Measurements from ENCODE around the gene ACRBP.
A peak's percentile ranks its signal among the peaks of the same experiment; 100 is the strongest.

ACRBP gene

DNA sequence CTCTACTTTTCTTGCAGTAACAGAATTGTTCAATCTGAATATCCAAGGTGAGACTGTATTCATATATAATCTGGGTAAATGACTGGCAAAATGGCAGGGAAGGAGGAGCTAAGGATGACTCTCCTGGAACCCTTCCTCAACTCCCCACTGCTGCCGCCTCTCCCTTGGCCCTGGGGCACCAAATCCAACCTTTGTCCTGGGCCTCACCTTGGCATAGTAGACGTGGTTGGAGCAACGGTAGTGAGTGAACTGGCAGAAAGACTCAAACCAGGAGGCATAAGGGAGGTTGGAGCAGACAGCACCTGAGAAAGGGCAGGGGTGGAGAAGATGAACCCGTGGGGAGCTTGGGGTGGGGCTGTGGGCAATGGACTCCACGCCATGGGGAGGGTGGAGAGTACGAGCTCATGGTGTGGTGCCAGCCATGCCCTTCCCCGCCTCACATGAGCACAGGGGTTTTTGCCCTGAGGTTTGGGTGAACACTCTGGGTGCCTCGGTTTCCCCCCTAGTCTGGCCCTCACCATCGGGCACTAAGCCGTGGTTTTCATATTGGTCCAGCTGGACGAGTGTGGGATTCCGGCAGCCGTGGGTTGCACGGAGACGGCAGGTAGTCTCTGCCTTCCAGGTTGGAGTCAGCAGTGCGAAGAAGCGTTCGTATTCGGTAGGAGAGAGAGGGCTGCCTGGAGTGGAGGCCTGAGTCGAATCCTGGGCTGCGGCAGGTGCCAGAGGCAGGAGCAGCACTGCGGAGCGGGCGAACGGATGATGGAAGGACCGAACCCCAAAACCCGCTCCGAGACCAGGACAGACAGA, 753 bp downstream of the ACRBP start:
- DNase-seq = no peak

DNA sequence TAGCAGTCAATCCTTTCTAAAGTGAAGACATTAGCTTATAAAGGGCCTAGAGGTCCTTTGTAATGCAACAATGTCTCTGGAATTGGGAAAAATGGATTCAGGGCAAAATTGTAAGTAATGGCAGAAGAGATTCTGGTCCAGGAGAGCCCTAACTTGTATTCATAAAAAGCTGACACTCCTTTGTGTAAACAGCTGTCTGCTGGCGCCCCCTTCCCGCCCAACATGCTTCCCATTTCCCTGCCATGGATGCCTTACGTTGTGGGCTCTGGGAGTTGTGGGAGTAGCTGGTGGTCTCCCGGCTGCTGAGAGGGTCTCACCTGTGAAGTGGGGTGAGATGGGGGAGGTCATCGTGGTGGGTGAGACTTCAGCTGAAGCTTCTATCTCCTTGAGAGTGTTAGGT, 2.3 kb downstream of the ACRBP start:
- no peak for DNase-seq

DNA sequence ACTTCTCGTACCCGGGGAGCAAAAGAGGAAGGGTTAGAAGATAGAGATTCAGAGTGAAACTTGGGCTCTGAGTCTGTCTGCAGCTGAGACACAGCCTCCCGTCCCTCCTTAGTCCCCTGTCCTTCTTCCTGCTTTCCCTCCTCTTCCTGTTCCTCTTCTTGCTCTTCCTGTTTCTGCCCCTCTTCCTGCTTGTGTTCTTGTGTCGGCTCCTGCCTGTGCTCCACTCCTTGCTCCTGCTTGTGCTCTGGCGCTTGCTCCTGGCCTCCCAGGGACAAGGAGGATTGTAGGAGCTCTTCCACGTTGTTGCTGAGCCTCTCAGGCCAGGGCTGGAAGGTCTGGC, 3.0 kb downstream of the ACRBP start:
- no peak for DNase-seq

DNA sequence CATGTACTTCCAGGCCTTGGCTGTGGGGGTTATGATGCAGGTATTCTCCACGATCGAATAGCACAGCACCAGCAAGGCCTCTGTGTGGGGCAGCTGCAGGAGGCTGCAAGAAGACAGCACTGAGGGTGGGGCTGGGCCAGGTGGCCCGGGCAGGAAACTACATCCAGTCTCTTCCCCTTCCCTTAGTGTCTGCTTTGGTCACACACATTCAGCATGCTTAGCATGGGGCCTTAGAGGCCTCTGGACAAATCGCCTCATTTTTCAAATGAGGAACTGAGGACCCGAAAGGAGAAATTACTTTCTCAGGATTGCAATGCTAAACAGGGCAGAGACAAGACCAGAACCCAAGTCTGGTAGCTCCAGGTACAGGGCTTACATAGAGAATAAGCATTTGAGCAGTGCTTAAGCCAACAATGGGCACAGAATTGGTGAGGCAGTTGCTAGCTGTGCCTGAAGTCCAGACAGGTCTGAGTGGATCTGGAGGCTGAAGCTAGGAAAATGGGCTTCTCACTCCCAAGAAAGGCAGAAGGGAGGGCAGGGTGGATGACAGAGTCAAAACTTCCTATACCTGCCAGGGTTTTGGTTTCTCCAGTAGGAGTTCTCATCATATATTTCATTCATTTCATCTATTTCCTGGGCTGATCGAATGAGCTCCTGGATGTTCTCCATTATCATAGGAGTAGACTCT, 3.5 kb downstream of the ACRBP start:
- DNase-seq = no peak

DNA sequence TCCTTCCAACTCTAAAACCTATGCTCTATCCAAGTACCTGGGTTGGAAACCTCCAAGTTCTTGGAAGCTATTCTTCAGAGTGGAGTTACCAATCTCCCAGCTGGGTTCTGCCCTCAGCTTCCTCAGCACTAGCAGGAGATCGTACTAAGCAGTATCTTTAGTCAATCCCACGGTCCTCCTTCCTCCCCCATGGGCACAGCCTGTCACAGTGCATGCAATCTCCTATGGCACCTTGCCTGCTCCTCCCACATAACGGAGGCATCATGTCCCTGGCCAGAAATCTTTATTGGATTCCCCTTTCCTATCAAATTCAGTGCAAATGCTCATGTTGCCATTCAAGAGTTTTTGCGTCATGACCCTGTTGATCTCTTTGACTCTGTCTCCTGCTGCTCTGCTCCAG, 6.1 kb downstream of the ACRBP start:
- DNase-seq = no peak

DNA sequence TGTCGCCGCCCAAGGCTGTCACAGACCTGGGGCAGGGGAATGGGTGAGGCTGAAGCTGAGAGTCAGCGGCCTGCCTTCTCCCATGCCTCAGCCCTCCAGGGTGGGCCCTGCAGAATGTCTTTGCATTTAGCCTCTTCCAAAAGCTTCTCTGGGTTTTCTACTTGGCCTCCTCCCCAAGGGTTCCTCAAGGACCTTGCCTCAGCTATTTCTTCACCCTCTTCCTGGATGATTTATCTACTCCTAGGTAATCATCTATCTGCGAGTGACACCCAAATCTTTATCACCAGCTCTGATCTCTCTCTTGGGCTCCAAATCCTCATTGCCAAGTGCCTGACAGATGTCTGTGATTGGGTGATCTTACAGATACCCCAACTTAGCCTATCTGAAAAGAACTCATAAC, 6.7 kb downstream of the ACRBP start:
- no peak for DNase-seq

DNA sequence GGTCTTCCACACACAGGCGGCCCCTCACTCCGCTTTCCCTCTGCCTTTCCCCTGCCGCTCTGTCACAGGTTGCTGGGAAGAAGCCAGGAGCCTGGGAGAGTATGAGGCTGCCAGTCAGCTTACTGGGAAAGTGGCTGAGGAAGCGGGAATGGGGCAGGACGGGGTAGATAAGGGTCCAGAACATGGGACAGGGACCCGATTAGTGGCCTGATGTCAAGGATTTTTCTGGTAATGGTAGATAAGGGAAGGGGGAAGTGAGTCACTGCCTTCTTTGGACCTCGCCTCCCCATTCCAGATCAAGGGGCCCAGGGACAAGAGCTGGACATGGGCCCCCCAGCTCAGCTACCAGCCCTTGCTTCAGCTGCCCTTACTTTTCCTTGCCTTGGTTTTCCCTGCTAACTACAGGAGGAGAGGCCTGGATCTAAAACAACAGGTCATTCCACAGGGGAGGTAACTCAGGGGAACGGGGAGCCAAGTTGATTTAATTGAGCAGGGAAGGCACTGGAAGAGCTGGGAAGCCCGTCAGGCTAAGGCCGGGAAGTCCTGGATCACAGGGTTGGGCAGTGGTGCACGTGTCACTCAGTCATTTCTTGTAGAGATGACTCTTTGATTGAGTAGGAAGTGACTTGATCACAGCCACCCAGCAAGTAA, 8.0 kb downstream of the ACRBP start:
- no peak for DNase-seq

DNA sequence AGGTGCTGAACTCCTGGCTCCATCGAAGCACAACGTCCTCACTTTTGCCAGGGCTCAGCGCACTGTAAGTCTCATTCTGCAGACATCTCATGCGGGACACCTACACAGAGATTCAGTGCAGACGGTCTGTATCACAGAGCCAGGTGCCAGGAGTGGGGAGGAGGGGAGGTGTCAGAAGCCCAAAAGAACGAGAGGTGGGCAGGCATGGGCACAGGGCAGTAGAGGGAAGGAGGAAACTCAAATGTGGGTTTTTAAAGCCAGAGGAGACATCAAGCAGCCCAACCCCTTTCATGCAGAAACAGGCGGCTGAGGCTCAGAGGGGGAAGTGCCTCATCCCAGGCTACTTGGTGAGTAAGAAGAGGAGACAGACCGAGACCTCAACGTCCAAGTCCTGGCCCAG, 8.9 kb downstream of the ACRBP start:
- DNase-seq = no peak

DNA sequence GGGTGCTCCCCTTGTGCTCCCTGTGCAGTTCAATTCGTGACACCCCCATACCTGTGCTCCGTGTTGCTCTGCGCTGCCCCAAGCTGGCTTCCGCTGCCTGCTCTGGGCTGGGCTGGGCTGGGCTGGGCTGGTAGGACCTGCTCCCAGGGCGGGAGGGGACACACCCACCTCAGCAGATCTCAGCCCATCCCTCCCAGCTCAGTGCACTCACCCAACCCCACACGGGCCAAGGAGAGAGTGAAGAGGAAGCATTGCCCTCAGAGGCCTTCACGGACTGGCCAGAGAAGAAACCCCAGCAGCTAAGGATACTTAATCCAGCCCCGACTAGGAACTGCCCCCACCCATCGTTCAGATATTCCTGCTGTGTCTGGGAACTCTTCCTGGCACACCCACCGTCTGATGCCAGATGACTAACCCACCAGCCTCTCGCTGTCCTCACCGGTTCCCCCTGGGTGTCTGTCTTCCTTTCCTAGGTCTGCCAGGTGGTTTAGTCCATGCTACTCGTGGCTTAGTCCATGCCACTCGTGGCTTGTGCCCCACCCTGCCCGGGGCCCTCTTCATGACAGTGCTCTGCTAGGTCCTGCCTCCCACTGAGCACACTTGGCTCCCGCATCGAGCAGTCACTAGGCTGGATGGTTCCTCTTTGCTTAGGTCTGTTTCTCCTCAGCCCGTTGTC, 11.2 kb downstream of the ACRBP start, which contains the start of gene LPAR5:
Gene LPAR5 (minus strand): TSS at position 104 of the 676 bp plus-strand sequence. CDS start 14,711 bp downstream, outside the sequence.
- peak; percentile 37 for DNase-seq

DNA sequence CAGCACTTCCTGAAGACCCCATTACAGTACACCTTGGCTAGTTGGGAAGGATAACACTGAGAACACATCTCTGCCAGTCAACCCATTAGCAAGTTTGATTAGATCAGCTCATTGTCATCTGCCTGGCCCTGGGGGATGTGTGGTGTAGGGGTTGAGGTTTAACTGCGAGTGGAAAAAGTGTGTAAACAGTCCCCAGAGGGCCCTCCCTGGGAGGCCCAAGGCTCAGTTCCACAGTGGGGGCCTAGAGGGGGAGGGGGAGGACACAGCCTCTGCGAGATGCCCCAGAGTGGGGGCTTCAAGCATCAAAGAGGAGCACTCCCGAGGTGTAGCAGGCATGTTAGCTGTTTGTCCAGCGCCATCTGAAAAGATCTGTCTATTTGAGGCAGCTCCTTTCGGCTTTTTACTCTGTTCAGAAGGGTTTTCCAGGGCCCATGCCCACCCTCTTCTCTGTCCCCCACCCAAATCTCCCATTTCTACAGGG, 11.8 kb downstream of the ACRBP start:
- DNase-seq = peak; percentile 56

DNA sequence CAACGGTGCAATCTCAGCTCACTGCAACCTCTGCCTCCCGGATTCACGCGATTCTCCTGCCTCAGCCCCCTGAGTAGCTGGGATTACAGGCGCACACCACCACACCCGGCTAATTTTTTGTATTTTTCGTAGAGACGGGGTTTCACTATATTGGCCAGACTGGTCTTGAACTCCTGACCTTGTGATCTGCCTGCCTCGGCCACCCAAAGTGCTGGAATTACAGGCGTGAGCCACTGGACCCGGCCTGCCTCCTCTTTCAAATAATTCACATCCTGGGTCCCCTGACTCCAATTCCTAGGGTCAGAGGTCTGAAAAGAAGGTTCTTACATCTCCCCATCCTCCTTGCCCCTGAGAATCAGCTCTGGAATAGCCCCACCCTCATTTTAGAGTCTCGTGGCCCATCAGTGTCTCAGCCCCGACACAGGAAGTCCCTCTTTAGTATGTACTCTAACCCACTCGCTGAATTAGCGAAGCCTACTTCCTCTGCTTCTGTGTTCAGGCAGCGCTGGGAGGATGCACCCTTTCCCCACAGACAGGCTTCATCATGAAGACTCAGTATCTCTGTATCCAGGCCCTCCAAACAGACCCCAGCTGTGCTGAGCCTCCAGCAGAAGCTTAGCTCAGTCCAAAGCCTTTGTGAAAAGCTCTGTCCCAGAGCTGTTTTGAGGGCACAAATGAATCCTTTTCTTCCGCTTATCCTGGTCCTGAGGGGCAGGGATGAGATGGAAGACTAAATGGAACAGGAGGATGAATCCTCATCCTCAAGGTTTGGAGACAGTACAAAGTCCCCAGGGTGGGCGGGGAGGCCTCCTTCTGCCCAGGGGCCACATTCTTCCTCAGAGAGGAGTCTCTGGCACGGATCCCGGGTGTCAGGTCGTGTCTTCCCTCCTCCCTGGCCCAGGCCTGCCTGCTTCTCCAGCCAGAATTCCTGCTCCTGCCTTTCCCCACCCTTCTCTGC, 14.9 kb downstream of the ACRBP start:
- peak; percentile 69 for DNase-seq

DNA sequence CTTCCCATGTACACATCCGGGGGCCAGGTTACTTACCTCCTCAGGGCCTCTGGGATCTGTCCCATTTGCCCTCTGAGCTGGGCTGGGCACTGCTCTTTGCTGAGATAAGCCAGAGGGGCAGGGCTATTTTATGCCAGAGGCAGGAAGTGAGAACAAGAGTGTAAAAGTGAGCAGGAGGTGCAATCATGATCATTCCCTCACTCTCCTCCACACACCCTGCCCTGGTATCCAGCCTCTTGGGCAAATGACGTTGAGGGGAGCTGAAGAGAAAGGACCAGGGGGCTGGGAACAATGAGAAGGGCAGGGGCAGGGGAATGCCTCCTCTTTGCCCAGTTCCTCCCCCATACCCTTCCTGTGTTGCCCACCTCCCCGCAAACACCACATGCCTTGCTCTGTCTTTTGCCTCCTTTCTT, 15.7 kb downstream of the ACRBP start:
- peak; percentile 38 for DNase-seq

DNA sequence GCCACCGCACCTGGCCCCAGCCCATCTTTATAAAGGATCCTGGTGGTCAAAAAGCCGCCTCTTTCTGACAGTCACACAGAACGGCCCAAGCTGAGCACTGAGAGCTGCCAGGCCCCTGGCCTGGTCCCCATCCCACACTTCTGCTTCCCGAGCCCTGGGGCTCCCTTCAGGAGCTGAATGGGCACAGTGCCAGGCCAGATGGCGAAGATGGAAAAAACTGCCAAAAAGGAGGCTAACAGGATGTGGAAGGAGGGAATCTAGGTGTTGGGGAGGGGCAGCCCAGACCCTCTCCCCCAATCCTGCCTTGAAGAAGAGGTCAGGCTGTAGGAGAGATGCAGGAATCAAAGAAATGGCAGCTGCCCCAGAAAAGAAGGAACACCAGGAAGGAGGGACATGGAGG, 16.5 kb downstream of the ACRBP start:
- DNase-seq = no peak

DNA sequence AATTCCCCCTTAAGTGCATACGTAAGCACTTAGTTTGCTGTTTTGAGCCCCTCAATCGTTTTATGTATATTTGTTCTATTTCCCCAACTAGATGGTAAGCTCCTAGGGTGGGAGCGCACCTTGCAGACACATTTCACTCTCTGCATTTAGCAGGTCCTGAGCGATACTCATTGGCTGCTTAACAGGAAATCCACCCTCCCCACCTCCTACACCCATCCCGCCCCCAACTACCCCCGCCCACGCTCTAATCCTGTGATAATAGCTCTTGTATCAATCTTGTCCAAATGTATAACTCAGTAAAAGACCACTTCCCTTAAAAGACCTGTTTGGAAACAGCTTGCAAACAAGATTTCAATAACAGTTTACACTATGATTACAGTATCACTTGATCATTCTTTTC, 19.6 kb downstream of the ACRBP start:
- peak; percentile 66 for DNase-seq

DNA sequence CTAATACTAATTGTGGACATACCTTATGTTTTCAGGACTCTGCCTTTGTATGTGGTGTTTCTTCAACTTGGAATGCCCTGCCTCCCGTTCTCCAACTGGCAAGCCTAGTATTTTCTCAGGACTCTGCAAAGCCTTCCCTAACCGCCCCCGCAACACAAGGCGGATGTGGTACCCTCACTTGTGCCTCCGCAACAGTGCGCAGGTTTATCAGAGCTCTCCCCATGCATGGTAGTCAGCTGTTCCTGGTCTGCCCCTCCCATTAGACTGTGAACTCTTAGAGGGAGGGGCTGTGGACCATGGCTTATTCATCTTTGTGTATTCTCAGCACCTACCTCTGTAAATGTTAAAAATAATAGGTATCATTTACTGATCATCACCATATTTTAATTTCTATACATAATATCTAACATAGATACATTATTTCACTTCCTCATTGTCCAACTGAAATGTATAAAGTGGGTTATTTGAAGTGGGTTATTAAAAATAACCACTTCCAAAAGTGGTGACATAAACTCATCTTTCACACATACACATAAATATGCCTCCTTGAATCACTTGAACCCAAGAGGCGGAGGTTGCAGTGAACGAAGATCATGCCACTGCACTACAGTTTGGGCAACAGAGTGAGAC, 20.5 kb downstream of the ACRBP start:
- DNase-seq = no peak

DNA sequence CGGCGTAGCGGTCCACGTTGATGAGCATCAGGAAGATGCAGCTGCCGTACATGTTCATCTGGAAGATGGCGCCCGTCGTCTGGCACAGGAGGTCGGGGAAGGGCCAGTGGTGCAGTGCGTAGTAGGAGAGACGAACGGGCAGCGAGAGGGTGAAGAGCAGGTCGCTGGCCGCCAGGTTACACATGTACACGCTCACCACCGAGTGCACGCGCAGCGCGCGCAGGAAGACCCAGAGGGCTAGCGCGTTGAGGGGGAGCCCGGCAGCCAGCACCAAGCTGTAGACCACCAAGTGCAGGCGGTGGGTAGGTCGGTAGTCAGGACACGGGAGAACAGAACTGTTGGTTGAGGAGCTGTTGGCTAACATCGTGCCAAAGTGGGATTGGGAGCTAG, 26.4 kb downstream of the ACRBP start:
- no peak for DNase-seq

DNA sequence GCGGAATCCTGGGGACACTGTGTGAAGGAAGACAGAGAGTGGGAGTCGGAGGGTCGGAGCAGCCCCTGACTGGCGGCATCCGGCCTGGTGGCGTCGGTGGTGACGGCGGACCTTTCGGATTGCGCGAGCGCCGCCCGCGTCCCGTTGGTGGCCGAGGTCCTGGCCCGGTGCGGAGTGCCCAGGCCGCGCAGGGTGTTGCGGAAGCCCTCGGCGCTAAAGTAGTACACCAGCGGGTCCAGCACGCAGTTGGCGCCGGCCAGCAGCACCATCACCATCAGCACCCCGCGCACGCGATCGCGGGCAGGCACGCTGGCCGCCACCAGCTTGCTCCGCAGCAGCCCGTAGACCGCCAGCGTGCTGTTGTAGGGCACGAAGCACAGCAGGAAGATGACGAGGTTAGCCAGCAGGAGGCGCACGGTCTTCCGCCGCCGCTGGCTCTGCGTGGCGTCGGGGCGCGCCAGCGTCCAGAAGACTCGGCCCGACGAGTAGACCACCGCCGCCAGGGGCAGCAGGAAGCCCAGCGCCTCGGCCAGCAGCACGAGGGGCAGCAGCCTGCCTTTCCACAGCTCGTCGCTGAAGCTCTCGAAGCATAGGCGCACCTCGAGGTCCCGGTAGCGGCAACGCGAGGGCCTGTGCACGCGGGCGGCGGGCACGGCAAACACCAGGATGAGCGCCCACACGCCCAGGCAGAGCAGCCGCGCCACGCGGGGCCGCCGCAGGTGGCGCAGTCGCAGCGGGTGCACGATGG, 26.9 kb downstream of the ACRBP start:
- peak; percentile 59 for DNase-seq

DNA sequence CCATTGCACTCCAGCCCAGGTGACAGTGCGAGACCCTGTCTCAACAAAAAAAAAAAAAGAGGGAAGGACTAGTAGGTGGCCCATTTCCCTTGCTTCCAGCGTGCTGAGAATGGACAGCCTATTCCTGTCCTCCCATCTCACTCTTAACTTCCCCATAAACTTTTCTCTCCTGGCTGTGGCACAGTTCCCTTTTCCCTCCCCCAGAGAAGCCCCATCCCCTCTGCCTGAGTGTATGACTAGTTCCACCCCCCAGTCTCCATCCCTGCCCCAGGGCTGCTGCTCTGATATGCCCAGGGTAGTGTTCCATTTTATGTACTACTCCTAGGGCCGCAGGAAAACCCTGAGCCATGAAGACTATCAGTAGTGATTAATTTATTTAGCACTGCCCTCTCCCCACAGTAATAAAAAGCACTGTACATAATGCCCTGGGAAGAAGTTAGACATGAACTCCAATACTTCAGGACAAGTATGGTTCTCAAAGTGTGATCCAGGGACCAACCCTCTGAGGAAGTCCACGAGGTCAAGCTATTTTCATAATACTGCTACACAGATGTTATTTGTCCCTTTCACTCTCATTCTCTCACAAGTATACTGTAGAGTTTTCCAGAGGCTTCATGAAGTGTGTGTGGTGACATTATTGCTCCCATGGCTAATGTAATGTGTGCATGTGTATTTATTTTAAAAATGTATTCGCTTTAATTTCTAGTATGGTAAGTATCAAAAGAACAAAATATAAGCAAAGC, 28.6 kb downstream of the ACRBP start:
- DNase-seq = no peak

DNA sequence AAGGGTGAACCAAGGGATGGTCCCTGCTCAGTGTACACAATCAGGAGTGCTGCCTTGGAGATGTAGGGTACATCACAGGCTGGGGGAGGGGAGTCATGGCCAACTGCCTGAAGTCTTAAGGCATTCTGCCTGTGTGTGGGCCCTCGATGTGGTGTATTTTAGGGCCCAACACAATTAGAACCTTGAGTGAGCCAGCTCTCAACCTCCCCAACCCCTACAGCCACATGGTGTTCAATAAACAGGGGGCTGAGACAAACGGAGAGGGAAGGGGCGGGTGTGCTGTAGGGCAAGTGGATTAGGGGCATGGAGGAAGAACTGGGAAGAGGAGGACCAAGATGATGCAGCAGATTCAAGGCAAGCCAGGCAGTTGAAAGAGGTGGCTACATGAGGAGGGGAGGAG, 31.4 kb downstream of the ACRBP start:
- DNase-seq = no peak

DNA sequence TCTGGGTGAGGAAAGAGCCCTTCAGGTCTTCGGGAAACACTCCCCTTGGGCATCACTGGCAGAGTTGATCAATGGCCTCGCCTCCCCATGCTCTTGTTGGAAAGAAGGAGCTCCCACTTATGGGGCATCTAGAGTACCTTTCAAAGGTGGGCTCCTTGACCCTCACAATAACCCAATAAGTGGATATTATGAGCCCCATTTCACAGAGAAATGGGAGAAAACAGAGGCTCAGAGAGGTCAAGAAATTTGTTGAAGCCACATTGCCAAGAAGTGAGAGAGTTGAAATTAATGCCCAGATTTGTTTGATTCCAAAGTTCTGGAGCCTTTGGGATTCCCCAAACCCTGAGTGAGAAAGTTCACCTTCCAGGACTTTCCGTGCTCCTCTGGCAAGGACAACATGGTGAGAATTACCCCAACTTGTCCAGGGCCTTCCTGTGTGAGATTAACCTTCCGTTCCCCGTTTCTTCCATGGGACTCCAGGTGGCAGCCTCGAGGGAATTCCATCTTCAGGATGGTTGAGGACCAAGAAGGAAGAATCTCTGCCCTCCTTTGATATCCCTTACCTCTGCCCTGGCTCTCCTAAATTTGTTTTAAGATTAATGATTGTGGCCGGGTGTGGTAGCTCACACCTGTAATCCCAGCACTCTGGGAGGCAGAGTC, 32.6 kb downstream of the ACRBP start:
- DNase-seq = no peak
